Retinal pigment epithelial cell (primary cell): Measurements from ENCODE around the gene CFAP299.

Source experiments
- DNase-seq: peaks from one replicate; pipeline ENCODE4 v3.0.0-alpha.2; 2010; ENCODE audit warnings: low read depth
- H3K4me3 ChIP-seq: 2 replicates; pipeline ENCODE4 v1.5.1; 2011; ENCODE audit warnings: mild to moderate bottlenecking, low read length, control low read depth, moderate library complexity
- TF ChIP-seq, protein P1 (sequence below): conservative IDR thresholded peaks from 2 replicates; pipeline ENCODE4 v1.5.1; 2011; ENCODE audit warnings: low read depth, low read length, control low read depth, inconsistent platforms

The CFAP299 gene

DNA sequence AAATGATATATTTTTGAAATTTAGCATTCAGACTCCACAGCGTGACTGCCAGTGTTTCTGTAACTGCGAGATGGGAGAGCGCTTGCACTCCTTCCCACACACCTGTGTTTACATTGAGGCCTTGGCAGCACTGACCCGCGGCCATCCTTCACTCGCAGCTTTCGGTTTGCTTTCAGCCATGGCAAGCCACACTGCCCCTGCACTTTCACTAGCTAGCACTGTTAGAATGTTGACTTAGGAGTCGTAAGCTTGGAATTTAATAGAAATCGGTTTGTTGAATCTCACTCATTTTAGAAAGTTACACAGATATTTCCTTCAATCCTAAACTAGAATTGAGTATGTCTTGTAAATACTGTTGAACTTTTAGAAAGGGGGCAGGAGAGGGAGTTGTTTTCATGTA is 136.2 kb downstream of the CFAP299 start:
- peak overlapping the region; percentile 42 for H3K4me3 ChIP-seq
- DNase-seq, result no peak
- TF ChIP-seq, protein P1, sequence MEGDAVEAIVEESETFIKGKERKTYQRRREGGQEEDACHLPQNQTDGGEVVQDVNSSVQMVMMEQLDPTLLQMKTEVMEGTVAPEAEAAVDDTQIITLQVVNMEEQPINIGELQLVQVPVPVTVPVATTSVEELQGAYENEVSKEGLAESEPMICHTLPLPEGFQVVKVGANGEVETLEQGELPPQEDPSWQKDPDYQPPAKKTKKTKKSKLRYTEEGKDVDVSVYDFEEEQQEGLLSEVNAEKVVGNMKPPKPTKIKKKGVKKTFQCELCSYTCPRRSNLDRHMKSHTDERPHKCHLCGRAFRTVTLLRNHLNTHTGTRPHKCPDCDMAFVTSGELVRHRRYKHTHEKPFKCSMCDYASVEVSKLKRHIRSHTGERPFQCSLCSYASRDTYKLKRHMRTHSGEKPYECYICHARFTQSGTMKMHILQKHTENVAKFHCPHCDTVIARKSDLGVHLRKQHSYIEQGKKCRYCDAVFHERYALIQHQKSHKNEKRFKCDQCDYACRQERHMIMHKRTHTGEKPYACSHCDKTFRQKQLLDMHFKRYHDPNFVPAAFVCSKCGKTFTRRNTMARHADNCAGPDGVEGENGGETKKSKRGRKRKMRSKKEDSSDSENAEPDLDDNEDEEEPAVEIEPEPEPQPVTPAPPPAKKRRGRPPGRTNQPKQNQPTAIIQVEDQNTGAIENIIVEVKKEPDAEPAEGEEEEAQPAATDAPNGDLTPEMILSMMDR, result no peak

DNA sequence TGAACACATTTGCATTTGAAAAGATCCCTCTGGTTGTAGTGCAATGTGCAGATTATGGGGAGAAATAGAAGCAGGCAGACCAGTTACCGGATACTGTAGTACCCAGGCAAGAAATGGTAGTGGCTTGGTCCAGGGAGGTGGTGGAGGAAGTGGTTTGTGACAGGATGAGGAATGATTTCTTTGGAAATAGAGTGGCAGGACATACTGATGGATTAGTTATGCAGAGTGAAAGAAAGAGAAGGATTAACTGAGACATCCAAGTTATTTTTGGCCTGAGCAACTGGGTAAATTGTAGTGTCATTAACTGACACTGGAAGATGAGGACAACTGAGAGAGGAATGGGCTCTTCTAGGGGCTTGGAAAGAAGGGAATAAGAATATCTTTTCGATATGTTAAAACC is 139.7 kb downstream of the CFAP299 start:
- no peak for DNase-seq
- no peak overlapping the region for H3K4me3 ChIP-seq
- TF ChIP-seq, protein P1, result no peak

DNA sequence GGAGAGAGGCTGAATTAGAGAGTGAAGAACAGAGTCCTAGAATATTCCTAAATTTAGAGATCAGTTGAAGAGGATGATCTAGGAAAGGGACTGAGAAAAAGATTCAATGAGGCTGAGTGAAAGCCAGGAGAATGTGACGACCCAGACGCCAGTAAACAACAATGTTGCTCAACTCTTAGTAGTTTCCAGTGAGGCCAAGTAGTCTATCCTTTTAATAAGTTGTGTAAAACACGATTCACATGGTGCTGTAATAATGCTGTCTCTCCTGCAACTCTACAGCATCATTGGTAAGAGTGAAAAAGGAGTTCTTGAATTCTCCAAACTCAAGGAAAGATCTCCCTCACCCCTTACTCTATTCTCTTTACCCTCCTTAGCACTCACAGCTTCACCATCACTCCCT is 140.3 kb downstream of the CFAP299 start:
- TF ChIP-seq, protein P1, result no peak
- DNase-seq, result no peak

DNA sequence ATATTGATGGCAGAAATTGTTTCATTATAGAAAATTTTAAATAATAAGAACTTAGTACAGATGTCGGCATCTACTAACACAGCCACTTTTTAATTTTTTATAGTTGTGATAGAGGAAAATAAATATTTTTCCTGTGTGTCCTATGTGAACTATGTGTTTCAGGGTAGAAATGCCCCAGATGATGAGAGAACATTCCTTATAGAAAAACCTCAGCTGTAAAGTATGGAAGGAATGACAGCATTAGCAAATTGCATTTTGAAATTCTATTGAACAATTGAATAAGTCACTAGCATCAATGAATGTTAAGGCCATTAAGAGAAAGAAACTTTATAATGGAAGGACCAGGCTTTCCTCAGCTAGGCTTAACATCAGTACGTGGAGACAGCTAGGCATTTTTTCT is 149.2 kb downstream of the CFAP299 start:
- no peak overlapping the region for H3K4me3 ChIP-seq
- TF ChIP-seq, protein P1, result no peak
- no peak for DNase-seq

More for the DNA sequence above, 140.3 kb downstream of the CFAP299 start:
- no peak overlapping the region for H3K4me3 ChIP-seq

DNA sequence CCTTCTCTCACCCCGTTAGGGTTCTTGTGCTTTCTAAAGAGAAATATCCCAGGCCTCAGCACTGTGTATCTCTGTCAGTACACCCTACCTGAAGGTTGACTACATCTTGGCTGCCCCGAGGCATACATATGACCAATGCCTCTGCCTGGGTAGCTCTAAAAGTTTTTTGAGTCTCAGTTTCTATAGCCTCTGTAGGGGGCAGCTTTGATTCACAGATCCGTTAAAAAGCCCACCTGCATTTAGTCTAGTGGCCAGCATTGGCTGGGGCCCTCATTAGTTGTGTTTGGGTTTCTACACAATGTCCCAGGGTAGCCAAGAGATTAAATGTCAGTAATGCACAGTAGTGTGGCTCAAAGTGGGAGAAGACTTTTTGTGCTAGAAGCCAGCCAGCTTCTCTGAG is 151.1 kb downstream of the CFAP299 start:
- TF ChIP-seq, protein P1, result no peak
- DNase-seq, result no peak
- H3K4me3 ChIP-seq, result no peak overlapping the region

DNA sequence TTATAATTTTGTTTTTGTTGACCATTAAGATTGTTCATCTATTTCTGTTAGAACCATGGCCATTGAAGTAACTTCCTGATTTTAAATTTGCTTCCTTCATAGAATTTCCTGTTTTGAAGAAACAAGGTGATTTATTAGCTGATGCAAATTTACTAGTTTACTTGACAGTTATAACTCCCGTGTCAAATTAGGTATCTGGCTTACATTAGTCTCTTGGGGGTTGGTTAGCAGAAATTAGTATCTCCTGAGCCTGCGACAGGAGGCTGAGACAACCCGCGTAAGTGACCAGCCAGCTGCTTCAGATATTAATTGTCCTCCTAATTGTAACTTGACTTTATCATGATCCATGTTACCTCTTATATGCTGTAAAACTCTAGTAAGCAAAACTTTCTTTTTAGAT is 154.3 kb downstream of the CFAP299 start:
- H3K4me3 ChIP-seq, result no peak overlapping the region
- DNase-seq, result no peak
- TF ChIP-seq, protein P1, result no peak

DNA sequence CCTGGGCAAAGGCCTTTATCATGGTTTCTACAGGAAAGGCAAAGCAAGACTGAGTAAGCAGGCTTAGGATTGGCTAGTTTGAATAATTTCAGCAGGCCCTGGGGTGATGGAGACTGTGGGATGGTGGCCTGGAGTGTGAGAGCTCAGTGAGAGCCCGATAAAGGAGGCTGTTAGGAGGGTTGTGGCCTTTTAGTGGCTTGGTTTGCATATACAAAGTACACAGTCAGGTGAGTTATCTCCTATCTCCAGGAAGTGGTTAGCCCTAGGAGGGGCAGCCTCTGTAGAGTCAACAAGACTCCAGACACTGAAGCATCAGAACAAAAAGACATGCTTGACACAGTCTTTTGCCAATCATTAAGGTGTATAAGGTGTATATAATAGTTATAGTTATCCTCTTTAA is 157.2 kb downstream of the CFAP299 start:
- DNase-seq, result no peak
- TF ChIP-seq, protein P1, result no peak
- H3K4me3 ChIP-seq, result no peak overlapping the region
